HEK293T (cell line): ENCODE data around the gene DIAPH3.

Experiments used
- BHLHE40 ChIP-seq: fragments of 450-650 bp; IDR thresholded peaks from 2 replicates; pipeline ENCODE4 v1.6.1; 2016; ENCODE audit warnings: mild to moderate bottlenecking, moderate library complexity, borderline replicate concordance
- CTBP1 ChIP-seq: fragments of 450-650 bp; IDR thresholded peaks from 2 replicates; pipeline ENCODE4 v1.6.1; 2016; ENCODE audit warnings: borderline replicate concordance
- ELF4 ChIP-seq: fragments of 450-650 bp; IDR thresholded peaks from 2 replicates; pipeline ENCODE4 v1.6.1; 2017; ENCODE audit warnings: antibody characterized with exemption
- FOXA1 ChIP-seq: fragments of 450-650 bp; IDR thresholded peaks from 2 replicates; pipeline ENCODE4 v1.6.1; 2016; ENCODE audit warnings: mild to moderate bottlenecking
- FOXK2 ChIP-seq: fragments of 450-650 bp; IDR thresholded peaks from 2 replicates; pipeline ENCODE4 v1.6.1; 2016; ENCODE audit warnings: mild to moderate bottlenecking
- FOXM1 ChIP-seq: fragments of 450-650 bp; IDR thresholded peaks from 2 replicates; pipeline ENCODE4 v1.6.1; 2017; ENCODE audit warnings: mild to moderate bottlenecking, borderline replicate concordance
- LEF1 ChIP-seq: fragments of 450-650 bp; IDR thresholded peaks from 2 replicates; pipeline ENCODE4 v1.6.1; 2017; ENCODE audit warnings: mild to moderate bottlenecking, borderline replicate concordance
- NFRKB ChIP-seq: fragments of 450-650 bp; IDR thresholded peaks from 2 replicates; pipeline ENCODE4 v1.6.1; 2016; ENCODE audit warnings: mild to moderate bottlenecking, moderate library complexity
- PKNOX1 ChIP-seq: fragments of 450-650 bp; IDR thresholded peaks from 2 replicates; pipeline ENCODE4 v1.6.1; 2016
- SP1 ChIP-seq: fragments of 450-650 bp; IDR thresholded peaks from 2 replicates; pipeline ENCODE4 v1.6.1; 2017
- SUZ12 ChIP-seq: fragments of 450-650 bp; IDR thresholded peaks from 2 replicates; pipeline ENCODE4 v1.6.1; 2016; ENCODE audit warnings: mild to moderate bottlenecking
- TARDBP ChIP-seq: fragments of 450-650 bp; IDR thresholded peaks from 2 replicates; pipeline ENCODE4 v1.6.1; 2016
- ZNF384 ChIP-seq: fragments of 450-650 bp; IDR thresholded peaks from 2 replicates; pipeline ENCODE4 v1.6.1; 2016

DNA sequence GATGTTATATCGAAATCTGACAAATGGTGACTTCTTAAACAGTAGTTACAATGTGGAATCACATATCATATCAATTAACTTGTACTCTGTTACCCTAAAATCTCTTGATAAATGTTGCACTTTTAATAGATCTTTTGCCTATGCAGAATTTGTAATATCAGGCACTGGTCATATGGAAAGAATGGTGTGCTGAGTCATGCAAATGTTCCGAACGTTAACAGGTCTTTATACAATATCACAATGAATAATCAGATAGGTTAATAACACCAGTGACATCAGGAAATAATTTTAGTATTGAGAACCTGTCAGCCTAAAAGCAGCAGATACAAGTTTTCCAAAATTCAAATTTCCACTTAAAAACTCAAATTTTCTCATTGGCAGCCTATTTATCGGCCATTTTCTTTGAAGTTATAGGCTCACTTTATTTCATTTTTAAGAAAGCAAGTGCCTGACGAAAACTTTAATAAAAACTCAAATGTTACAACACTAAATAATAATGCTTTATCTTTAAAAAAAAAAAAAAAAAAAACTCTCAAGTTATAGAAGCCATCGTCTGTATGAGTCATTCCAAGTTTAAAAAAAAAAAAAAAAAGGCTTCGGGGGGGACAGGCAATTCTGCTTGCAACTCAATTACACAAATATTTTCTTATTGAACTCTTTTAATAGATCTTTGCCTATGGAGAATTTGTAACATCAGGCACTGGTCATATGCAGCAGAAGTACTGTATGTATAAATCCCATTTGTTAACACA is 180.9 kb downstream of the DIAPH3 start:
- TF ChIP-seq FOXK2, result no peak
- no peak for TF ChIP-seq NFRKB
- TF ChIP-seq SP1, result no peak
- TF ChIP-seq ZNF384, result no peak
- no peak for TF ChIP-seq CTBP1
- no peak for TF ChIP-seq ELF4
- TF ChIP-seq TARDBP, result no peak
- TF ChIP-seq SUZ12, result no peak
- TF ChIP-seq FOXA1, result no peak
- TF ChIP-seq FOXM1, result no peak
- no peak for TF ChIP-seq LEF1
- no peak for TF ChIP-seq PKNOX1
- TF ChIP-seq BHLHE40, result no peak
